H1 (cell line): ENCODE results near the gene FSTL4. TPM values are rescaled to one million over a fixed set of nuclear protein-coding genes. Genes with fewer than 3 reads are reported as not detected.

Experiments used
- CTCF ChIA-PET: fragments of 300-600 bp; sonication (Branson Sonifier 250); formaldehyde crosslinking; loops from one replicate; lab custom pipeline; 2021; ENCODE audit not compliant: partially characterized antibody; lab: Charles Lee
- POLR2A ChIA-PET: fragments of 300-600 bp; sonication (Branson Sonifier 250); formaldehyde crosslinking; loops from one replicate; lab custom pipeline; 2021; ENCODE audit warnings: inconsistent platforms; ENCODE audit not compliant: partially characterized antibody; lab: Charles Lee
- DNase-seq, 2 experiments: peaks; one replicate each; pipeline versions ENCODE4 v3.0.0 to v3.0.0-alpha.2; 2010 to 2022; ENCODE audit warnings: low spot score in 2 of 2, low read depth in 1 of 2, mixed read lengths in 1 of 2
- FAIRE-seq: peaks from 2 replicates; lab custom pipeline; 2011; peaks lifted over from hg19 to GRCh38; lab: Jason Lieb, UNC
- H2AFZ ChIP-seq: 2 replicates; pipeline ENCODE4 v1.8.1; 2012; ENCODE audit warnings: low read length, inconsistent platforms
- H2AK5ac ChIP-seq: 2 replicates; pipeline ENCODE4 v1.6.1; 2013; ENCODE audit warnings: low read depth, low read length
- H2BK120ac ChIP-seq: replicated peaks from 2 replicates; pipeline ENCODE3; 2013; ENCODE audit warnings: low read depth, low read length, inconsistent platforms
- H2BK12ac ChIP-seq: 2 replicates; pipeline ENCODE4 v1.6.1; 2013; ENCODE audit warnings: low read depth, low read length
- H2BK15ac ChIP-seq: 2 replicates; pipeline ENCODE4 v1.6.1; 2013; ENCODE audit warnings: low read length
- H2BK20ac ChIP-seq: 2 replicates; pipeline ENCODE4 v1.6.1; 2013; ENCODE audit warnings: low read length
- H2BK5ac ChIP-seq: 2 replicates; pipeline ENCODE4 v1.6.1; 2013; ENCODE audit warnings: low read depth, low read length
- H3K14ac ChIP-seq: 2 replicates; pipeline ENCODE4 v1.6.1; 2013; ENCODE audit warnings: inconsistent platforms; ENCODE audit not compliant: insufficient read length
- H3K18ac ChIP-seq: 2 replicates; pipeline ENCODE4 v1.6.1; 2013; ENCODE audit warnings: low read length; ENCODE audit errors: extremely low read depth
- H3K23ac ChIP-seq: 2 replicates; pipeline ENCODE4 v1.6.1; 2013; ENCODE audit warnings: inconsistent platforms; ENCODE audit not compliant: insufficient read length
- H3K23me2 ChIP-seq: 2 replicates; pipeline ENCODE4 v1.6.1; 2013; ENCODE audit warnings: low read depth, low read length
- H3K27ac ChIP-seq: 2 replicates; pipeline ENCODE4 v1.6.1; 2011; ENCODE audit warnings: low read depth, low read length, inconsistent platforms
- H3K27me3 ChIP-seq, 4 experiments: replicated peaks in 1 of 4; 1 replicate in 1 of 4; 2 replicates in 3 of 4; pipeline versions ENCODE4 v1.6.1 to v1.8.1; 2011 to 2013; ENCODE audit warnings: low read length in 3 of 4, mild to moderate bottlenecking in 3 of 4, inconsistent platforms in 2 of 4, mixed read lengths in 2 of 4, moderate library complexity in 1 of 4; ENCODE audit not compliant: control insufficient read depth in 3 of 4, insufficient read depth in 3 of 4; ENCODE audit errors: extremely low read depth in 1 of 4
- H3K36me3 ChIP-seq, 4 experiments: 2 replicates each; pipeline versions ENCODE4 v1.6.1 to v1.8.1; 2011 to 2013; ENCODE audit warnings: mild to moderate bottlenecking in 4 of 4, low read length in 3 of 4, moderate library complexity in 2 of 4, control low read depth in 1 of 4, inconsistent platforms in 1 of 4; ENCODE audit not compliant: insufficient read depth in 4 of 4, control insufficient read depth in 2 of 4
- H3K4ac ChIP-seq: replicated peaks from 2 replicates; pipeline ENCODE3; 2013; ENCODE audit warnings: low read length, low read depth, mixed read lengths, inconsistent platforms; ENCODE audit not compliant: insufficient read length
- H3K4me1 ChIP-seq, 4 experiments: replicated peaks in 1 of 4; 1 replicate in 1 of 4; 2 replicates in 3 of 4; pipeline versions ENCODE4 v1.6.1 to v1.8.1; 2011 to 2013; ENCODE audit warnings: low read length in 3 of 4, inconsistent platforms in 2 of 4, mixed read lengths in 1 of 4; ENCODE audit not compliant: insufficient read depth in 4 of 4, control insufficient read depth in 3 of 4
- H3K4me2 ChIP-seq, 2 experiments: 2 replicates each; pipeline versions ENCODE4 v1.6.1 to v1.8.1; 2011 to 2013; ENCODE audit warnings: low read depth in 2 of 2, low read length in 2 of 2, control low read depth in 1 of 2, inconsistent platforms in 1 of 2, mild to moderate bottlenecking in 1 of 2; ENCODE audit not compliant: insufficient read depth in 1 of 2
- H3K4me3 ChIP-seq, 4 experiments: fragments of 200-600, 300-600 bp in 1 of 4; sonication (generic), shearing (Covaris generic), sonication (Bioruptor Twin) in 1 of 4; 2 replicates each; pipeline versions ENCODE4 v1.5.1 to v1.8.1; 2011 to 2016; ENCODE audit warnings: low read length in 4 of 4, low read depth in 3 of 4, control low read depth in 2 of 4, inconsistent platforms in 2 of 4, mild to moderate bottlenecking in 2 of 4, mixed read lengths in 1 of 4, moderate library complexity in 1 of 4; ENCODE audit not compliant: insufficient read depth in 2 of 4; ENCODE audit errors: extremely low read depth in 1 of 4
- H3K56ac ChIP-seq: replicated peaks from 2 replicates; pipeline ENCODE3; 2013; ENCODE audit warnings: low read depth, mild to moderate bottlenecking, mixed read lengths, low read length, inconsistent platforms; ENCODE audit not compliant: insufficient read length
- H3K79me1 ChIP-seq: 2 replicates; pipeline ENCODE4 v1.6.1; 2013; ENCODE audit warnings: low read depth, low read length, control low read depth
- H3K79me2 ChIP-seq, 2 experiments: 2 replicates each; pipeline versions ENCODE4 v1.6.1 to v1.8.1; 2012 to 2013; ENCODE audit warnings: low read length in 2 of 2, mild to moderate bottlenecking in 2 of 2, inconsistent platforms in 1 of 2; ENCODE audit not compliant: insufficient read depth in 2 of 2, control insufficient read depth in 1 of 2
- H3K9ac ChIP-seq, 4 experiments: replicated peaks in 1 of 4; 1 replicate in 1 of 4; 2 replicates in 3 of 4; pipeline versions ENCODE4 v1.6.1 to v1.8.1; 2011 to 2013; ENCODE audit warnings: low read depth in 3 of 4, low read length in 3 of 4, control low read depth in 2 of 4, mild to moderate bottlenecking in 2 of 4, moderate library complexity in 2 of 4, inconsistent platforms in 1 of 4; ENCODE audit errors: extremely low read depth in 1 of 4
- H3K9me3 ChIP-seq, 2 experiments: 2 replicates each; pipeline versions ENCODE4 v1.6.1 to v1.8.1; 2012 to 2013; ENCODE audit warnings: mild to moderate bottlenecking in 2 of 2, moderate library complexity in 2 of 2, control low read depth in 1 of 2, inconsistent platforms in 1 of 2, low read depth in 1 of 2, low read length in 1 of 2, mixed read lengths in 1 of 2; ENCODE audit not compliant: insufficient read depth in 2 of 2
- H4K20me1 ChIP-seq, 2 experiments: replicated peaks in 1 of 2; 2 replicates each; pipeline versions ENCODE3 to v1.8.1; 2011 to 2013; ENCODE audit warnings: inconsistent platforms in 2 of 2, low read length in 2 of 2, mild to moderate bottlenecking in 1 of 2; ENCODE audit not compliant: insufficient read depth in 2 of 2, control insufficient read depth in 1 of 2
- H4K5ac ChIP-seq: 2 replicates; pipeline ENCODE4 v1.6.1; 2013; ENCODE audit warnings: low read length, low read depth, mixed read lengths, inconsistent platforms; ENCODE audit not compliant: insufficient read length
- H4K8ac ChIP-seq: 2 replicates; pipeline ENCODE4 v1.8.0; 2013; ENCODE audit warnings: mild to moderate bottlenecking, moderate library complexity, low read length, inconsistent platforms; ENCODE audit not compliant: insufficient read depth; ENCODE audit errors: extremely low read depth
- H4K91ac ChIP-seq: replicated peaks from 2 replicates; pipeline ENCODE3; 2013; ENCODE audit warnings: low read length, mixed read lengths, inconsistent platforms; ENCODE audit not compliant: insufficient read length
- ATF2 ChIP-seq: IDR thresholded peaks from 2 replicates; pipeline ENCODE4 v1.6.1; 2012; ENCODE audit warnings: low read length, inconsistent platforms
- ATF3 ChIP-seq: IDR thresholded peaks from 2 replicates; pipeline ENCODE4 v1.6.1; 2011; ENCODE audit warnings: low read depth, mild to moderate bottlenecking, low read length; ENCODE audit not compliant: insufficient read depth
- BRCA1 ChIP-seq: IDR thresholded peaks from 2 replicates; pipeline ENCODE4 v1.6.1; 2012; ENCODE audit warnings: low read depth, low read length, improper control_type of control experiment
- CBX8 ChIP-seq: fragments of 300-800, 300-1000 bp; sonication (generic); IDR thresholded peaks from 2 replicates; pipeline ENCODE4 v1.7.1; 2016; ENCODE audit warnings: low read depth, low read length, borderline replicate concordance
- JUN ChIP-seq: IDR thresholded peaks from 2 replicates; pipeline ENCODE4 v1.6.1; 2011; ENCODE audit warnings: low read depth, mild to moderate bottlenecking, improper control_type of control experiment, low read length
- RBBP5 ChIP-seq: IDR thresholded peaks from 2 replicates; pipeline ENCODE4 v1.7.1; 2012; ENCODE audit warnings: low read depth, mild to moderate bottlenecking, inconsistent platforms, low read length, moderate library complexity, borderline replicate concordance
- SP2 ChIP-seq: IDR thresholded peaks from 2 replicates; pipeline ENCODE4 v1.6.1; 2012; ENCODE audit warnings: mild to moderate bottlenecking, low read length, inconsistent platforms
- SP4 ChIP-seq: IDR thresholded peaks from 2 replicates; pipeline ENCODE4 v1.6.1; 2012; ENCODE audit warnings: low read length, inconsistent platforms
- SUZ12 ChIP-seq: fragments of 200-600 bp; sonication (generic); IDR thresholded peaks from 2 replicates; pipeline ENCODE4 v1.6.1; 2012; ENCODE audit warnings: mild to moderate bottlenecking, inconsistent platforms, low read length, moderate library complexity, mixed read lengths
- YY1 ChIP-seq: IDR thresholded peaks from 2 replicates; pipeline ENCODE4 v1.6.1; 2011; ENCODE audit warnings: low read depth, mild to moderate bottlenecking, low read length
- ZNF274 ChIP-seq: IDR thresholded peaks from 2 replicates; pipeline ENCODE4 v1.7.0; 2012; ENCODE audit warnings: low read length, borderline replicate concordance; ENCODE audit errors: extremely low read depth
- WGBS, 2 experiments: shearing (Covaris generic) in 1 of 2; methylation state at CpG; one replicate each; pipeline versions ENCODE4 v1.1.6 to v1.1.7; 2013 to 2015; ENCODE audit warnings: low lambda C conversion rate in 2 of 2, mixed read lengths in 2 of 2, inconsistent platforms in 1 of 2, low coverage in 1 of 2, missing lambda C conversion rate in 1 of 2; ENCODE audit not compliant: insufficient replicate concordance in 2 of 2, insufficient coverage in 1 of 2, insufficient read length in 1 of 2; ENCODE audit errors: extremely low coverage in 1 of 2, missing lambda C conversion rate in 1 of 2; 5-methylcytosine and 5-hydroxymethylcytosine counted together
- polyA plus RNA-seq, 7 experiments: library from polyadenylated mRNA; depleted of rRNA in 3 of 7; stranded (reverse) in 5 of 7; unstranded in 2 of 7; fragments of >200 nt in 5 of 7; fragments of 200-250 nt in 2 of 7; gene quantifications; 1 replicate in 5 of 7; 2 replicates in 1 of 7; 4 replicates in 1 of 7; pipeline versions ENCODE4 v1.2.1 to v1.2.3, GENCODE V29; 2011 to 2013; ENCODE audit warnings: missing spikeins in 2 of 7, mixed read lengths in 2 of 7
- total RNA-seq: library from RNA; stranded (reverse); fragmentation: NEBNext Ultra II Directional; extraction: Animal tissue kit (Norgen Biotek cat#: 25700); gene quantifications from 2 replicates; pipeline ENCODE4 v1.2.1, GENCODE V29; 2021

FSTL4 gene
- total and polyA plus RNA-seq, 2 of the 8 experiments (the other 6 are each of a cell fraction or from before 2014, with no cell fraction given): 3.1 to 4.1 TPM

GRCh38 chr5:133523013-133523658 lies 89.2 kb downstream of the FSTL4 start:
- H3K27me3 ChIP-seq: no peaks in the 10 kb centered on the region
- no peak overlapping the region for H3K14ac ChIP-seq
- DNase-seq (peak in 1 of 2 experiments; percentile 35), FAIRE-seq (no peak)
- no peak overlapping the region for H3K4me2 ChIP-seq
- TF ChIP-seq JUN: no peak
- no peak for TF ChIP-seq RBBP5
- TF ChIP-seq ZNF274: no peak
- TF ChIP-seq YY1: no peak
- no peak for TF ChIP-seq SP4
- TF ChIP-seq BRCA1: no peak
- no peak for TF ChIP-seq SUZ12
- no peak for TF ChIP-seq CBX8
- TF ChIP-seq ATF3: no peak
- no peak for TF ChIP-seq ATF2
- TF ChIP-seq SP2: no peak
- WGBS, 2 experiments: 84% methylated on average over 9 of the region's 9 CpGs; no CpG with 5 or more reads in 1 of the 2 experiments
- H3K9ac ChIP-seq: no peak overlapping the region
- no peaks in the 10 kb centered on the region for H3K79me1 ChIP-seq
- H3K23ac ChIP-seq: no peak overlapping the region
- CTCF ChIA-PET: interaction anchor here (1.2 kb wide), 1 partner anchor 29 kb away, joined by 3 read pairs; no protein-coding TSS in a partner anchor
- H3K9me3 ChIP-seq: no peaks in the 10 kb centered on the region
- H3K56ac ChIP-seq: no peak overlapping the region
- no peak overlapping the region for H3K4me3 ChIP-seq
- H3K36me3 ChIP-seq: no peaks in the 10 kb centered on the region
- H4K8ac ChIP-seq: no peak overlapping the region
- peaks cover 0 to 5% (median 2%) of the 10 kb centered on the region in 4 experiments; a peak in 4 of 7 replicates for H3K4me1 ChIP-seq
- H2BK120ac ChIP-seq: no peak overlapping the region
- POLR2A ChIA-PET: no interaction called here
- no peak overlapping the region for H4K91ac ChIP-seq
- H2BK5ac ChIP-seq: no peak overlapping the region
- H4K5ac ChIP-seq: no peak overlapping the region
- no peaks in the 10 kb centered on the region for H3K79me2 ChIP-seq
- no peak overlapping the region for H3K4ac ChIP-seq
- H2BK12ac ChIP-seq: no peak overlapping the region
- no peak overlapping the region for H2BK15ac ChIP-seq
- no peak overlapping the region for H3K18ac ChIP-seq
- no peaks in the 10 kb centered on the region for H3K23me2 ChIP-seq
- H3K27ac ChIP-seq: no peak overlapping the region
- no peaks in the 10 kb centered on the region for H4K20me1 ChIP-seq
- no peak overlapping the region for H2AK5ac ChIP-seq
- no peak overlapping the region for H2BK20ac ChIP-seq
- no peak overlapping the region for H2AFZ ChIP-seq
